ENCODE measurements around the gene KRTAP4-5. TPM values are rescaled to one million over a fixed set of nuclear protein-coding genes. Genes with fewer than 3 reads are reported as not detected.
A peak's percentile ranks its signal among the peaks of the same experiment; 100 is the strongest.

Gene KRTAP4-5
- total and polyA plus RNA-seq, 2 experiments from 2014 or later: not detected

DNA sequence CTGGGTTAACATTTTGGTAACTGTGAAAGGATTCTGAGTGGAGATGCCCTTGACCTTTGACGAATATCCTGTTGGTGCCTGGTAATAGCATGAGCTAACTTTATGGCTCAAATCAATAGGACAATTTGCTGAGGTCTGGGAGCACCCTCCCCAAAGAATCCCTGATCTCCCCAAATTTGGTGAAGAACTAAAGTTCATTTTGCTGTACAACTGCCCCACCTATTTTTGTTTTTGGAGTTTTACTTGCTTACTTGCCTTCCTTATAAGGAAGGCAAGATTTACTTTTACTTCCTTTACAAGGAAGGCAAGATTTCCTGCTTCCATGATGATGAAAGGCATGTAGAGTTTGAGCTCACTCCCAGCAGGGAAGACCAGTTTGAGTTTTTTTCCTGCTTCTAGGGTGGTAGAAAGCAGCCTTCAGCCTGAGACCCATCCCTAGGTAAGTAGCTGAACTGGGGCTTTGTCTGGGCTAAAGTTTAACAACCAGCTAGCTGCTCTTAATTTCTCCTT, 41.6 kb downstream of the KRTAP4-5 start:
- H4K20me1 ChIP-seq (replicated peaks; ENCODE audit: insufficient read depth): no peaks in the 10 kb centered on the region
- Mint-ChIP-seq H3K9me3 (peaks cover 42% of the 10 kb centered on the region), H3K36me3 (ENCODE audit: low read depth) (peaks cover 41% of the 10 kb centered on the region), H3K4me3 (no peak overlapping the region), H3K4me1 (peaks cover 34% of the 10 kb centered on the region), H3K27ac (peak overlapping the region; percentile 72), H3K27me3 (ENCODE audit: insufficient read depth, low read depth, poor library complexity) (peaks cover 7% of the 10 kb centered on the region)
- H3K4me2 ChIP-seq: 0 out of 2 replicates have a peak overlapping the region, but pooled peaks have one; percentile 19
- no peaks in the 10 kb centered on the region for H3K9me2 ChIP-seq (ENCODE audit: insufficient read depth)
- no peak overlapping the region for H3K4me3 ChIP-seq
- H3K4me1 ChIP-seq (ENCODE audit: insufficient read depth): peaks cover 25% of the 10 kb centered on the region
- no peaks in the 10 kb centered on the region for H3K79me2 ChIP-seq (replicated peaks; ENCODE audit: insufficient read depth)
- no peak overlapping the region for H2AFZ ChIP-seq
- H3K36me3 ChIP-seq (ENCODE audit: insufficient read depth): peaks cover 18% of the 10 kb centered on the region; the same call in 1 of the 2 replicates
- no peak overlapping the region for H3K27ac ChIP-seq (ENCODE audit: low read depth)
- no peaks in the 10 kb centered on the region for H3F3A ChIP-seq (replicated peaks; ENCODE audit: low read depth)
- TF ChIP-seq, protein P1, sequence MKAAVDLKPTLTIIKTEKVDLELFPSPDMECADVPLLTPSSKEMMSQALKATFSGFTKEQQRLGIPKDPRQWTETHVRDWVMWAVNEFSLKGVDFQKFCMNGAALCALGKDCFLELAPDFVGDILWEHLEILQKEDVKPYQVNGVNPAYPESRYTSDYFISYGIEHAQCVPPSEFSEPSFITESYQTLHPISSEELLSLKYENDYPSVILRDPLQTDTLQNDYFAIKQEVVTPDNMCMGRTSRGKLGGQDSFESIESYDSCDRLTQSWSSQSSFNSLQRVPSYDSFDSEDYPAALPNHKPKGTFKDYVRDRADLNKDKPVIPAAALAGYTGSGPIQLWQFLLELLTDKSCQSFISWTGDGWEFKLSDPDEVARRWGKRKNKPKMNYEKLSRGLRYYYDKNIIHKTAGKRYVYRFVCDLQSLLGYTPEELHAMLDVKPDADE (IDR thresholded peaks at IDR 0.05): no peak
- no peak for TF ChIP-seq NANOG (IDR thresholded peaks at IDR 0.05; ENCODE audit: borderline replicate concordance)
- TF ChIP-seq ZNF114 (CRISPR knock-in tag; IDR thresholded peaks at IDR 0.05): no peak
- TF ChIP-seq, protein P2, sequence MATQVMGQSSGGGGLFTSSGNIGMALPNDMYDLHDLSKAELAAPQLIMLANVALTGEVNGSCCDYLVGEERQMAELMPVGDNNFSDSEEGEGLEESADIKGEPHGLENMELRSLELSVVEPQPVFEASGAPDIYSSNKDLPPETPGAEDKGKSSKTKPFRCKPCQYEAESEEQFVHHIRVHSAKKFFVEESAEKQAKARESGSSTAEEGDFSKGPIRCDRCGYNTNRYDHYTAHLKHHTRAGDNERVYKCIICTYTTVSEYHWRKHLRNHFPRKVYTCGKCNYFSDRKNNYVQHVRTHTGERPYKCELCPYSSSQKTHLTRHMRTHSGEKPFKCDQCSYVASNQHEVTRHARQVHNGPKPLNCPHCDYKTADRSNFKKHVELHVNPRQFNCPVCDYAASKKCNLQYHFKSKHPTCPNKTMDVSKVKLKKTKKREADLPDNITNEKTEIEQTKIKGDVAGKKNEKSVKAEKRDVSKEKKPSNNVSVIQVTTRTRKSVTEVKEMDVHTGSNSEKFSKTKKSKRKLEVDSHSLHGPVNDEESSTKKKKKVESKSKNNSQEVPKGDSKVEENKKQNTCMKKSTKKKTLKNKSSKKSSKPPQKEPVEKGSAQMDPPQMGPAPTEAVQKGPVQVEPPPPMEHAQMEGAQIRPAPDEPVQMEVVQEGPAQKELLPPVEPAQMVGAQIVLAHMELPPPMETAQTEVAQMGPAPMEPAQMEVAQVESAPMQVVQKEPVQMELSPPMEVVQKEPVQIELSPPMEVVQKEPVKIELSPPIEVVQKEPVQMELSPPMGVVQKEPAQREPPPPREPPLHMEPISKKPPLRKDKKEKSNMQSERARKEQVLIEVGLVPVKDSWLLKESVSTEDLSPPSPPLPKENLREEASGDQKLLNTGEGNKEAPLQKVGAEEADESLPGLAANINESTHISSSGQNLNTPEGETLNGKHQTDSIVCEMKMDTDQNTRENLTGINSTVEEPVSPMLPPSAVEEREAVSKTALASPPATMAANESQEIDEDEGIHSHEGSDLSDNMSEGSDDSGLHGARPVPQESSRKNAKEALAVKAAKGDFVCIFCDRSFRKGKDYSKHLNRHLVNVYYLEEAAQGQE (IDR thresholded peaks at IDR 0.05; ENCODE audit: unreplicated experiment): no peak
- TF ChIP-seq EZH2phosphoT487 (IDR thresholded peaks at IDR 0.05; ENCODE audit: unreplicated experiment): no peak
- TF ChIP-seq JUNB (IDR thresholded peaks at IDR 0.05; ENCODE audit: unreplicated experiment): no peak
- TF ChIP-seq CREB1 (CRISPR knock-in tag; IDR thresholded peaks at IDR 0.05; ENCODE audit: low read depth): no peak
- TF ChIP-seq, protein P3, sequence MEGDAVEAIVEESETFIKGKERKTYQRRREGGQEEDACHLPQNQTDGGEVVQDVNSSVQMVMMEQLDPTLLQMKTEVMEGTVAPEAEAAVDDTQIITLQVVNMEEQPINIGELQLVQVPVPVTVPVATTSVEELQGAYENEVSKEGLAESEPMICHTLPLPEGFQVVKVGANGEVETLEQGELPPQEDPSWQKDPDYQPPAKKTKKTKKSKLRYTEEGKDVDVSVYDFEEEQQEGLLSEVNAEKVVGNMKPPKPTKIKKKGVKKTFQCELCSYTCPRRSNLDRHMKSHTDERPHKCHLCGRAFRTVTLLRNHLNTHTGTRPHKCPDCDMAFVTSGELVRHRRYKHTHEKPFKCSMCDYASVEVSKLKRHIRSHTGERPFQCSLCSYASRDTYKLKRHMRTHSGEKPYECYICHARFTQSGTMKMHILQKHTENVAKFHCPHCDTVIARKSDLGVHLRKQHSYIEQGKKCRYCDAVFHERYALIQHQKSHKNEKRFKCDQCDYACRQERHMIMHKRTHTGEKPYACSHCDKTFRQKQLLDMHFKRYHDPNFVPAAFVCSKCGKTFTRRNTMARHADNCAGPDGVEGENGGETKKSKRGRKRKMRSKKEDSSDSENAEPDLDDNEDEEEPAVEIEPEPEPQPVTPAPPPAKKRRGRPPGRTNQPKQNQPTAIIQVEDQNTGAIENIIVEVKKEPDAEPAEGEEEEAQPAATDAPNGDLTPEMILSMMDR (conservative IDR thresholded peaks at IDR 0.05; ENCODE audit: low read depth in 2 of 2): no peak
- TF ChIP-seq, protein P4, sequence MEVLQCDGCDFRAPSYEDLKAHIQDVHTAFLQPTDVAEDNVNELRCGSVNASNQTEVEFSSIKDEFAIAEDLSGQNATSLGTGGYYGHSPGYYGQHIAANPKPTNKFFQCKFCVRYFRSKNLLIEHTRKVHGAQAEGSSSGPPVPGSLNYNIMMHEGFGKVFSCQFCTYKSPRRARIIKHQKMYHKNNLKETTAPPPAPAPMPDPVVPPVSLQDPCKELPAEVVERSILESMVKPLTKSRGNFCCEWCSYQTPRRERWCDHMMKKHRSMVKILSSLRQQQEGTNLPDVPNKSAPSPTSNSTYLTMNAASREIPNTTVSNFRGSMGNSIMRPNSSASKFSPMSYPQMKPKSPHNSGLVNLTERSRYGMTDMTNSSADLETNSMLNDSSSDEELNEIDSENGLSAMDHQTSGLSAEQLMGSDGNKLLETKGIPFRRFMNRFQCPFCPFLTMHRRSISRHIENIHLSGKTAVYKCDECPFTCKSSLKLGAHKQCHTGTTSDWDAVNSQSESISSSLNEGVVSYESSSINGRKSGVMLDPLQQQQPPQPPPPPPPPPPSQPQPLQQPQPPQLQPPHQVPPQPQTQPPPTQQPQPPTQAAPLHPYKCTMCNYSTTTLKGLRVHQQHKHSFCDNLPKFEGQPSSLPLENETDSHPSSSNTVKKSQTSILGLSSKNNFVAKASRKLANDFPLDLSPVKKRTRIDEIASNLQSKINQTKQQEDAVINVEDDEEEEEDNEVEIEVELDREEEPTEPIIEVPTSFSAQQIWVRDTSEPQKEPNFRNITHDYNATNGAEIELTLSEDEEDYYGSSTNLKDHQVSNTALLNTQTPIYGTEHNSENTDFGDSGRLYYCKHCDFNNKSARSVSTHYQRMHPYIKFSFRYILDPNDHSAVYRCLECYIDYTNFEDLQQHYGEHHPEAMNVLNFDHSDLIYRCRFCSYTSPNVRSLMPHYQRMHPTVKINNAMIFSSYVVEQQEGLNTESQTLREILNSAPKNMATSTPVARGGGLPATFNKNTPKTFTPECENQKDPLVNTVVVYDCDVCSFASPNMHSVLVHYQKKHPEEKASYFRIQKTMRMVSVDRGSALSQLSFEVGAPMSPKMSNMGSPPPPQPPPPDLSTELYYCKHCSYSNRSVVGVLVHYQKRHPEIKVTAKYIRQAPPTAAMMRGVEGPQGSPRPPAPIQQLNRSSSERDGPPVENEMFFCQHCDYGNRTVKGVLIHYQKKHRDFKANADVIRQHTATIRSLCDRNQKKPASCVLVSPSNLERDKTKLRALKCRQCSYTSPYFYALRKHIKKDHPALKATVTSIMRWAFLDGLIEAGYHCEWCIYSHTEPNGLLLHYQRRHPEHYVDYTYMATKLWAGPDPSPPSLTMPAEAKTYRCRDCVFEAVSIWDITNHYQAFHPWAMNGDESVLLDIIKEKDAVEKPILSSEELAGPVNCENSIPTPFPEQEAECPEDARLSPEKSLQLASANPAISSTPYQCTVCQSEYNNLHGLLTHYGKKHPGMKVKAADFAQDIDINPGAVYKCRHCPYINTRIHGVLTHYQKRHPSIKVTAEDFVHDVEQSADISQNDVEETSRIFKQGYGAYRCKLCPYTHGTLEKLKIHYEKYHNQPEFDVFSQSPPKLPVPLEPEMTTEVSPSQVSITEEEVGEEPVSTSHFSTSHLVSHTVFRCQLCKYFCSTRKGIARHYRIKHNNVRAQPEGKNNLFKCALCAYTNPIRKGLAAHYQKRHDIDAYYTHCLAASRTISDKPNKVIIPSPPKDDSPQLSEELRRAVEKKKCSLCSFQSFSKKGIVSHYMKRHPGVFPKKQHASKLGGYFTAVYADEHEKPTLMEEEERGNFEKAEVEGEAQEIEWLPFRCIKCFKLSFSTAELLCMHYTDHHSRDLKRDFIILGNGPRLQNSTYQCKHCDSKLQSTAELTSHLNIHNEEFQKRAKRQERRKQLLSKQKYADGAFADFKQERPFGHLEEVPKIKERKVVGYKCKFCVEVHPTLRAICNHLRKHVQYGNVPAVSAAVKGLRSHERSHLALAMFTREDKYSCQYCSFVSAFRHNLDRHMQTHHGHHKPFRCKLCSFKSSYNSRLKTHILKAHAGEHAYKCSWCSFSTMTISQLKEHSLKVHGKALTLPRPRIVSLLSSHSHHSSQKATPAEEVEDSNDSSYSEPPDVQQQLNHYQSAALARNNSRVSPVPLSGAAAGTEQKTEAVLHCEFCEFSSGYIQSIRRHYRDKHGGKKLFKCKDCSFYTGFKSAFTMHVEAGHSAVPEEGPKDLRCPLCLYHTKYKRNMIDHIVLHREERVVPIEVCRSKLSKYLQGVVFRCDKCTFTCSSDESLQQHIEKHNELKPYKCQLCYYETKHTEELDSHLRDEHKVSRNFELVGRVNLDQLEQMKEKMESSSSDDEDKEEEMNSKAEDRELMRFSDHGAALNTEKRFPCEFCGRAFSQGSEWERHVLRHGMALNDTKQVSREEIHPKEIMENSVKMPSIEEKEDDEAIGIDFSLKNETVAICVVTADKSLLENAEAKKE (CRISPR knock-in tag; IDR thresholded peaks at IDR 0.05): no peak
- TF ChIP-seq EZH2 (IDR thresholded peaks at IDR 0.05; ENCODE audit: low read depth, unreplicated experiment): no peak
- TF ChIP-seq STAT1 (IDR thresholded peaks at IDR 0.05; ENCODE audit: unreplicated experiment): no peak
- no peak for TF ChIP-seq ZNF331 (CRISPR knock-in tag; IDR thresholded peaks at IDR 0.05; ENCODE audit: low read depth)
- TF ChIP-seq POLR2AphosphoS5 (IDR thresholded peaks at IDR 0.05; ENCODE audit: low read depth): no peak
- no peak for DNase-seq (ENCODE audit: low spot score)
- no peaks in the 10 kb centered on the region for H3K27me3 ChIP-seq (ENCODE audit: insufficient read depth)
- ATAC-seq: no peak
